Measurements from ENCODE around the gene TACC3. TPM values are rescaled to one million over a fixed set of nuclear protein-coding genes. Genes with fewer than 3 reads are reported as not detected.

Gene TACC3
- polyA plus RNA-seq, 1 donor, result 27.8 TPM

GRCh38 chr4:1793940-1794808 is 72.9 kb downstream of the TACC3 start:
- Histone ChIP-seq H3K4me1 (ENCODE audit: control insufficient read depth, insufficient read depth, low read length) (peaks cover 36% of the 10 kb centered on the region), H3K27ac (ENCODE audit: low read length) (peak overlapping the region; percentile 92), H3K9me3 (ENCODE audit: control insufficient read depth, low read depth, low read length) (peaks cover 9% of the 10 kb centered on the region), H3K36me3 (ENCODE audit: control insufficient read depth, insufficient read depth, low read length) (peaks cover 26% of the 10 kb centered on the region), H3K27me3 (ENCODE audit: control insufficient read depth, insufficient read depth, low read length) (peaks cover 26% of the 10 kb centered on the region), H3K4me3 (ENCODE audit: low read length) (peak overlapping the region; percentile 98)
- DNase-seq, result no peak
- WGBS (ENCODE audit: insufficient coverage, low lambda C conversion rate), result no CpG with 5 or more reads among the region's 101 CpGs

Other genes starting within 250 kb of the TACC3 start
- gene FAM53A, start 37.2 kb upstream of the TACC3 start, polyA plus RNA-seq, result 0.84 TPM
- gene SLBP, start 9.2 kb upstream of the TACC3 start, polyA plus RNA-seq, result 42.9 TPM
- 29.5 TPM for gene TMEM129, start 198 bp upstream of the TACC3 start, polyA plus RNA-seq
- 228 TPM for gene FGFR3, start 71.8 kb downstream of the TACC3 start, polyA plus RNA-seq
- gene LETM1, start 134.6 kb downstream of the TACC3 start, polyA plus RNA-seq, result 27.4 TPM
- gene NSD2, start 149.9 kb downstream of the TACC3 start, polyA plus RNA-seq, result 49.6 TPM

All from large intestine (tissue), 3 donors.